ENCODE results near the gene SLC40A1. TPM values are rescaled to one million over a fixed set of nuclear protein-coding genes. Genes with fewer than 3 reads are reported as not detected.

Gene SLC40A1
- polyA plus RNA-seq, 1 donor from 2014 or later = 12.6 TPM

DNA sequence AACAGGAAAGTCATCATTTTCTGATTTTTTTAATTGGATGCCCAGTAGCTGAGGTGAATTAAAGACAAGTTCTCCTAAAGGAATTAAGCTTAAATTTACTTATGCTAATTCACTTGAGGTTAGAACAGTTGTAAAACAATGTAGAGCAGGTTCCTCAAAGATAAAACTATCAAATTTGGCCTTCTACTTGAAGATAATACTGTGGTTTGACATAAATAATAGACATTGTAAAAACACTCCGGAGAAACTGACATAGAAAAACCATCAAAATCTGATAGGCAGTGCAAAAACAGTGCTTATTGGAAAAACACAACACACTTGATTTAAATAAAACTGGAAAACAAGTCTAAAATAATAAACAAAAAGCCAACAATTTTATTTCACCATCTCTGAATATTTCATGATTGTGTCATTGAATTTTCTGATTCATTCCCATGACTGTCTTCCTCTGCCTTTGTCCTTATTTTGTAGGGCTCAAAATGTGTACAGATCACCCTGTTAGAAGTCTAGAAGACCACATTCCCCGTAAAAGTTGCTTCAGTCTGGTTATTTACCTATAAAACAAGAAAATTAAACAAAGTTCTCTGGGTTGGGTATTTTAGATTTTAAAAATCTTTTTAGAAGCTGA, 28.3 kb upstream of the SLC40A1 start:
- H3K9me3 ChIP-seq (ENCODE audit: low read length) = no peaks in the 10 kb centered on the region
- H3K27me3 ChIP-seq (ENCODE audit: insufficient read depth, low read depth, low read length) = no peaks in the 10 kb centered on the region
- H3F3A ChIP-seq (ENCODE audit: insufficient read depth, low read length, poor library complexity, severe bottlenecking) = no peaks in the 10 kb centered on the region
- H3K79me2 ChIP-seq (replicated peaks; ENCODE audit: insufficient read depth, low read length) = no peaks in the 10 kb centered on the region
- H3K27ac ChIP-seq (ENCODE audit: low read length) = no peak overlapping the region
- no peak overlapping the region for H2AFZ ChIP-seq (ENCODE audit: low read depth, low read length)
- TF ChIP-seq, protein P1, sequence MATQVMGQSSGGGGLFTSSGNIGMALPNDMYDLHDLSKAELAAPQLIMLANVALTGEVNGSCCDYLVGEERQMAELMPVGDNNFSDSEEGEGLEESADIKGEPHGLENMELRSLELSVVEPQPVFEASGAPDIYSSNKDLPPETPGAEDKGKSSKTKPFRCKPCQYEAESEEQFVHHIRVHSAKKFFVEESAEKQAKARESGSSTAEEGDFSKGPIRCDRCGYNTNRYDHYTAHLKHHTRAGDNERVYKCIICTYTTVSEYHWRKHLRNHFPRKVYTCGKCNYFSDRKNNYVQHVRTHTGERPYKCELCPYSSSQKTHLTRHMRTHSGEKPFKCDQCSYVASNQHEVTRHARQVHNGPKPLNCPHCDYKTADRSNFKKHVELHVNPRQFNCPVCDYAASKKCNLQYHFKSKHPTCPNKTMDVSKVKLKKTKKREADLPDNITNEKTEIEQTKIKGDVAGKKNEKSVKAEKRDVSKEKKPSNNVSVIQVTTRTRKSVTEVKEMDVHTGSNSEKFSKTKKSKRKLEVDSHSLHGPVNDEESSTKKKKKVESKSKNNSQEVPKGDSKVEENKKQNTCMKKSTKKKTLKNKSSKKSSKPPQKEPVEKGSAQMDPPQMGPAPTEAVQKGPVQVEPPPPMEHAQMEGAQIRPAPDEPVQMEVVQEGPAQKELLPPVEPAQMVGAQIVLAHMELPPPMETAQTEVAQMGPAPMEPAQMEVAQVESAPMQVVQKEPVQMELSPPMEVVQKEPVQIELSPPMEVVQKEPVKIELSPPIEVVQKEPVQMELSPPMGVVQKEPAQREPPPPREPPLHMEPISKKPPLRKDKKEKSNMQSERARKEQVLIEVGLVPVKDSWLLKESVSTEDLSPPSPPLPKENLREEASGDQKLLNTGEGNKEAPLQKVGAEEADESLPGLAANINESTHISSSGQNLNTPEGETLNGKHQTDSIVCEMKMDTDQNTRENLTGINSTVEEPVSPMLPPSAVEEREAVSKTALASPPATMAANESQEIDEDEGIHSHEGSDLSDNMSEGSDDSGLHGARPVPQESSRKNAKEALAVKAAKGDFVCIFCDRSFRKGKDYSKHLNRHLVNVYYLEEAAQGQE (IDR thresholded peaks at IDR 0.05; ENCODE audit: borderline replicate concordance) = no peak
- TF ChIP-seq MXI1 (conservative IDR thresholded peaks at IDR 0.05; ENCODE audit: poor library complexity, severe bottlenecking) = no peak
- TF ChIP-seq EP300 (conservative IDR thresholded peaks at IDR 0.05; ENCODE audit: poor library complexity, severe bottlenecking) = no peak
- no peak for TF ChIP-seq SMC3 (conservative IDR thresholded peaks at IDR 0.05; ENCODE audit: poor library complexity)
- no peak for TF ChIP-seq TAF1 (IDR thresholded peaks at IDR 0.05; ENCODE audit: low read depth)
- no peak for TF ChIP-seq EZH2 (IDR thresholded peaks at IDR 0.05; ENCODE audit: borderline replicate concordance, insufficient read depth, low read length, poor library complexity, severe bottlenecking)
- TF ChIP-seq, protein P2, sequence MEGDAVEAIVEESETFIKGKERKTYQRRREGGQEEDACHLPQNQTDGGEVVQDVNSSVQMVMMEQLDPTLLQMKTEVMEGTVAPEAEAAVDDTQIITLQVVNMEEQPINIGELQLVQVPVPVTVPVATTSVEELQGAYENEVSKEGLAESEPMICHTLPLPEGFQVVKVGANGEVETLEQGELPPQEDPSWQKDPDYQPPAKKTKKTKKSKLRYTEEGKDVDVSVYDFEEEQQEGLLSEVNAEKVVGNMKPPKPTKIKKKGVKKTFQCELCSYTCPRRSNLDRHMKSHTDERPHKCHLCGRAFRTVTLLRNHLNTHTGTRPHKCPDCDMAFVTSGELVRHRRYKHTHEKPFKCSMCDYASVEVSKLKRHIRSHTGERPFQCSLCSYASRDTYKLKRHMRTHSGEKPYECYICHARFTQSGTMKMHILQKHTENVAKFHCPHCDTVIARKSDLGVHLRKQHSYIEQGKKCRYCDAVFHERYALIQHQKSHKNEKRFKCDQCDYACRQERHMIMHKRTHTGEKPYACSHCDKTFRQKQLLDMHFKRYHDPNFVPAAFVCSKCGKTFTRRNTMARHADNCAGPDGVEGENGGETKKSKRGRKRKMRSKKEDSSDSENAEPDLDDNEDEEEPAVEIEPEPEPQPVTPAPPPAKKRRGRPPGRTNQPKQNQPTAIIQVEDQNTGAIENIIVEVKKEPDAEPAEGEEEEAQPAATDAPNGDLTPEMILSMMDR (IDR thresholded peaks at IDR 0.05; ENCODE audit: poor library complexity, severe bottlenecking) = no peak
- TF ChIP-seq POLR2AphosphoS5 (IDR thresholded peaks at IDR 0.05) = no peak
- TF ChIP-seq RAD21 (conservative IDR thresholded peaks at IDR 0.05) = no peak
- no peak overlapping the region for H3K4me3 ChIP-seq (ENCODE audit: low read length)
- H3K9me2 ChIP-seq (ENCODE audit: insufficient read depth, low read length) = no peaks in the 10 kb centered on the region
- no peak overlapping the region for H3K9ac ChIP-seq (ENCODE audit: low read length)
- H3K4me2 ChIP-seq (ENCODE audit: low read length) = no peak overlapping the region
- no peaks in the 10 kb centered on the region for H4K20me1 ChIP-seq (ENCODE audit: insufficient read depth)
- H3K36me3 ChIP-seq (ENCODE audit: insufficient read depth, low read length) = no peaks in the 10 kb centered on the region

DNA sequence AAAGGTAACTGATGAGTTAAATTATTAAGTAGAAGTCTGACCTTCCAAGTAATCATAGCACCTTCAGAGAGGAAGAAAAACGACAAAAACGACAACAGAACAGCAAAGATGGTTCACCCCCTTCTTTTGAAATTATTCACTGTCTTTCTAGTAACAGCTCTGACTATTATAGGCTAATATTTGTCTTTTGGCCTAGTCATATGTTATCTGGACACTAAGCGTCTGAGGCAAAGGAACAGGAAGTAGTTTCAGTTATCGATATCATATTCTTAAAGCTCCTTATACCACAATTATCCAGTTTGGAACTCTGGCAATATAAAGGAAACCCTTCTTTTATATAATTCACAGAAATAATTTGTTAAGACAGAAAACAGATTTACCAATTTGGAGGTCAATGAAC, 27.6 kb upstream of the SLC40A1 start:
- Histone ChIP-seq H3F3A (ENCODE audit: insufficient read depth, low read length, poor library complexity, severe bottlenecking) (no peaks in the 10 kb centered on the region), H3K27ac (ENCODE audit: low read length) (no peak overlapping the region), H3K27me3 (ENCODE audit: insufficient read depth, low read depth, low read length) (no peaks in the 10 kb centered on the region), H2AFZ (ENCODE audit: low read depth, low read length) (no peak overlapping the region), H3K9me3 (ENCODE audit: low read length) (no peaks in the 10 kb centered on the region), H4K20me1 (ENCODE audit: insufficient read depth) (no peaks in the 10 kb centered on the region), H3K9ac (ENCODE audit: low read length) (no peak overlapping the region), H3K79me2 (replicated peaks; ENCODE audit: insufficient read depth, low read length) (no peaks in the 10 kb centered on the region), H3K4me3 (ENCODE audit: low read length) (no peak overlapping the region), H3K9me2 (ENCODE audit: insufficient read depth, low read length) (no peaks in the 10 kb centered on the region), H3K4me2 (ENCODE audit: low read length) (no peak overlapping the region), H3K36me3 (ENCODE audit: insufficient read depth, low read length) (no peaks in the 10 kb centered on the region)
- TF ChIP-seq TAF1 (IDR thresholded peaks at IDR 0.05; ENCODE audit: low read depth) (no peak), EZH2 (IDR thresholded peaks at IDR 0.05; ENCODE audit: borderline replicate concordance, insufficient read depth, low read length, poor library complexity, severe bottlenecking) (no peak), SMC3 (conservative IDR thresholded peaks at IDR 0.05; ENCODE audit: poor library complexity) (no peak), MXI1 (conservative IDR thresholded peaks at IDR 0.05; ENCODE audit: poor library complexity, severe bottlenecking) (no peak), POLR2AphosphoS5 (IDR thresholded peaks at IDR 0.05) (no peak), EP300 (conservative IDR thresholded peaks at IDR 0.05; ENCODE audit: poor library complexity, severe bottlenecking) (no peak), RAD21 (conservative IDR thresholded peaks at IDR 0.05) (no peak)
- TF ChIP-seq, protein P2 (IDR thresholded peaks at IDR 0.05; ENCODE audit: poor library complexity, severe bottlenecking) = no peak
- TF ChIP-seq, protein P1 (IDR thresholded peaks at IDR 0.05; ENCODE audit: borderline replicate concordance) = no peak

Data from neural cell (in vitro differentiated cells).